Esophagus muscularis mucosa (tissue), 3 donors: Measurements from ENCODE around the gene TC2N.

ENCODE experiments used
- EP300 ChIP-seq: sonication (generic); formaldehyde crosslinking; IDR thresholded peaks from one replicate; pipeline ENCODE4 v1.6.1; 2017; ENCODE audit warnings: antibody characterized with exemption
- TF ChIP-seq, protein P1 (sequence below), 3 experiments: fragments of 200-600 bp in 2 of 3; fragments of 450-650 bp in 1 of 3; sonication (generic) in 2 of 3; IDR thresholded peaks; one replicate each; pipeline ENCODE4 v1.5.1; 2017 to 2019; ENCODE audit warnings: antibody characterized with exemption in 3 of 3, mild to moderate bottlenecking in 2 of 3, moderate library complexity in 1 of 3

DNA sequence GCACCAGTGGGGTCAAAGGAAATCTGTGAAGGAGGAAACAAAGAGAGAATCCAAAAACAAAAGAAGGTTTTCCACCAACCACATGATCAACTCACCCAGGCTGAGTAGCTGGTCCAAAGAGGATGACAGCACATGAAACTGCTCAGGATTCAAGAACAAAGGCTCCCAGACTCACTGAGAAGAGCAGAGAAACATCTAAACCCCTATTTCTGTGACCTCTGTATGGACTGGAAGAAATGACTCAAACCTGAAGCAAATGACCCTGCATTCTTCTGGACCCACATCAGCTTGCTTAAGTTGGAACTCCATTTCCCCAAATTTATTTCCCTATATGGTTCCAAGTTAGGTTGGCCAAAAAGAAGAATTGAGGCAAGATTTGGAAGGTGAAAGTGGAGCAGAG lies 26.3 kb downstream of the TC2N start:
- TF ChIP-seq, protein P1, sequence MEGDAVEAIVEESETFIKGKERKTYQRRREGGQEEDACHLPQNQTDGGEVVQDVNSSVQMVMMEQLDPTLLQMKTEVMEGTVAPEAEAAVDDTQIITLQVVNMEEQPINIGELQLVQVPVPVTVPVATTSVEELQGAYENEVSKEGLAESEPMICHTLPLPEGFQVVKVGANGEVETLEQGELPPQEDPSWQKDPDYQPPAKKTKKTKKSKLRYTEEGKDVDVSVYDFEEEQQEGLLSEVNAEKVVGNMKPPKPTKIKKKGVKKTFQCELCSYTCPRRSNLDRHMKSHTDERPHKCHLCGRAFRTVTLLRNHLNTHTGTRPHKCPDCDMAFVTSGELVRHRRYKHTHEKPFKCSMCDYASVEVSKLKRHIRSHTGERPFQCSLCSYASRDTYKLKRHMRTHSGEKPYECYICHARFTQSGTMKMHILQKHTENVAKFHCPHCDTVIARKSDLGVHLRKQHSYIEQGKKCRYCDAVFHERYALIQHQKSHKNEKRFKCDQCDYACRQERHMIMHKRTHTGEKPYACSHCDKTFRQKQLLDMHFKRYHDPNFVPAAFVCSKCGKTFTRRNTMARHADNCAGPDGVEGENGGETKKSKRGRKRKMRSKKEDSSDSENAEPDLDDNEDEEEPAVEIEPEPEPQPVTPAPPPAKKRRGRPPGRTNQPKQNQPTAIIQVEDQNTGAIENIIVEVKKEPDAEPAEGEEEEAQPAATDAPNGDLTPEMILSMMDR (IDR thresholded peaks at IDR 0.05) = no peak
- TF ChIP-seq EP300 = no peak
